SK-N-MC (cell line): ENCODE data around the gene TGFBI.

Experiments used
- EZH2 ChIP-seq: fragments of 200-600 bp; sonication (generic); IDR thresholded peaks from one replicate; pipeline ENCODE4 v1.6.1; 2017; ENCODE audit warnings: antibody characterized with exemption
- POLR2AphosphoS5 ChIP-seq: IDR thresholded peaks from 2 replicates; pipeline ENCODE4 v1.6.1; 2012; ENCODE audit warnings: mild to moderate bottlenecking, low read depth, low read length, borderline replicate concordance

- TF ChIP-seq EZH2 (no peak), POLR2AphosphoS5 (no peak)
Measured at GRCh38 chr5:136099870-136100269, 71.1 kb downstream of the TGFBI start.
